Loucy (cell line): Measurements from ENCODE around the gene C1orf159.

Experiments used
- CTCF ChIP-seq: fragments of 200-600 bp; sonication (generic); conservative IDR thresholded peaks from 2 replicates; pipeline ENCODE4 v1.5.1; 2014; ENCODE audit warnings: mild to moderate bottlenecking, antibody characterized with exemption, low read length
- EZH2phosphoT487 ChIP-seq: fragments of 200-600 bp; IDR thresholded peaks from 2 replicates; pipeline ENCODE4 v1.6.1; 2018; ENCODE audit warnings: antibody characterized with exemption, mild to moderate bottlenecking, moderate library complexity, borderline replicate concordance

GRCh38 chr1:1153874-1154273 lies 38.0 kb upstream of the C1orf159 start:
- TF ChIP-seq CTCF (no peak), EZH2phosphoT487 (no peak)
